ENCODE results near the gene MEF2A.

GRCh38 chr15:99613481-99613880 is 47.7 kb downstream of the MEF2A start:
- TF ChIP-seq EP300 (IDR thresholded peaks at IDR 0.05) = no peak
- TF ChIP-seq CTCF (IDR thresholded peaks at IDR 0.05) = no peak
